T1000 (cell line): ENCODE measurements around the gene DGKH.

Experiments used
- DNase-seq: peaks from one replicate; lab custom pipeline; 2025; ENCODE audit warnings: mixed read lengths; lab: John Stamatoyannopoulos, UW

DGKH gene

DNA sequence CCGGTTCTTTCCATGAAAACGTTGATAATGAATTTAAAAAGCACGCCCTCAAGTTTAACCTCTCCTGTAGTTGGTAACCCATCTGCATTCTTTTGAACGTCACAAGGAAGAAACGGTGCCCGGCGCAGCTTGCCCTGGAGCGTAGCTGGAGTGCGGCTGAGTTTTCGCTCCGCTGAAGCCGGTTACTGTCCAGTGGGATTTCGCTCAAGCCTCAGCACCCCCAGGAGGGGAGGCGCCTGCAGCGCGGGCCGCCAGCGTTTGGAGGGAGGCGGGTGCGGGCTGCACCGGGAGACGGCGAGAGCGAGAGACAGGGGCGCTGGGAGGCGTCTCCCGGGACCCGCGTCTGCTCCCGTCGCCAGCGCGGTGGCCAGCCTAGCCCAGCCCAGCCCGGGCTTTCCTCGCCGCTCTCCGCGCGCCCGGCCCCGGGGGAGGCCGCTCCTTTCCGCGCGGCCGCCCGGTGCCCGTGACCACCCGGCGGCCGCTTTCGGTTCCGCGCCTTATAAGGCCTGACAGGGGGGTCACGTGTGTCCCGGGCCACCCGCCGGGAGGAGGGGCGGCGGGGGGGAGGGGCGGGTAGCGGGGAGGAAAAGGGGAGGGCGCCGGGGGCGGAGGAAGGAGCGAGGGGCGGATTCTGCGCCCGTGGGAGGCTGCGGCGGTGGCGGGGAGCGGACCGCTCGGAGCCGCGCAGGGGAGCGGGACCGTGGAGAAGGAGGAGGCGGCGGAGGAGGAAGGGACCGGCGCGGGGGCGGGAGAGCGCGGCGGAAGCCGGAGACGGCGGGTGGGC, 8.3 kb upstream of the DGKH start:
- peak; percentile 57 for DNase-seq

DNA sequence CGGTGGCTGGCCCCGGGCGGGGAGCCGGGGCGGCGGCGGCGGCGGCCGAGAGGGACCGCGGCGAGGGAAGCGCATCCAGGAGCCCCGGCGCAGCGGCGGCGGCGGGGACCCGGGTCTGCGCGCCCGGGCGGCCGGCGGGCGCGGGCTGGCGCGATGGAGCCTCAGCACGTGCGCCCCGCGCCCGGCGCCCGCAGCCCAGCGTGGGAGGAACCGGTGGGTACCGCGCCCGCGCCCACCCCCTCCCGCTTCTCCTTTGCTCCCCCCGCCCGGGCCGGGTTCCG, 7.8 kb upstream of the DGKH start:
- DNase-seq: no peak

DNA sequence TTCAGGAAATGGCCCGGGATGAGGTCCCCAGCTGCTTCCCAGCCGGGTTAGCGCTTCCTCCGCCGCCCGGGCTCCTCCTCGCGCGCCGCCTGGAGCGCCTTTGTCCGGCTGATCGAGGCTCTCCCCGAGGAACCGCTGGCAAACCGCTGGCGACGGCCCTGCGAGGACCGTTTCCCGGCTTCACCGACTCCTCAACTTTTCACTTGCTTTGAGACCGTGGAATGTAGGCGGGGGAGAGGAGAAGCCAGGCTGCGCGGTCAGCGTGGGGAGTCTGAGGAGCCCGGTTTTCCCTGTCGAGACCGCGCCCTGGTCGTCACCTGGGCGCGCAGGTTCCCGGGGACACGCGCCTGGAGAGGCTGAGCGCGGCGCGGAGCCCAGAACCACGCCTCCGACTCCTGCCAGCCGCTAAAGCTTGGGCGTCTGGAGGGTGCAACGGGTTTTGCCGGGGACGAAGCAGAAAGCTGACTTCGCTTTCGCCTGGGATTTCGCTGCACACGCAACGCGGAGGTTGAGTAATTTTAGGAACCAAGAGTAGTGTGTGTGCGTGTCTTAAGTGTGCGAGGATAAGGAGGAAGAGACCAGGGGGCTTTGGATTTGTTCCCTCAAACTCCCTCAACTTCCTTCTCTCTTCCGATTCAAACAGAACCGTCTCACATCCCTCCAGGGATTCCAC, 7.3 kb upstream of the DGKH start:
- no peak for DNase-seq

DNA sequence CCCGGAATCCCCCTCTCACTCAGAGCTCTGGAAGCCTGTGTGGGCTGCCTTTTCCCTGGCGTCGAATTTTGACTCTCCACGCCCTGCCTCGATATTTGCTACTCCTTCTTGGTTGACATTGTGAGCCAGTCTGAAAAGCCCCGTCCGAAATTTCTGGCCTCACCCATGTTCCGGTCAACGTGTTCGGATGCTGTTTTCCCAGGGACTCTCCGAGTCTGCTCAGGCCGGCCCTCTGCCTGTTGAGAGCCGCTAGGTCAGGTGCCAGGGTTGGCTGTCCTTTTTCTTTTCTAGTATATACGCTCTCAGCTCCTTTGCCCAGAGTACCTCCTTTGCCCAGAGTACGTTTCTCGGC, 6.8 kb upstream of the DGKH start:
- no peak for DNase-seq

DNA sequence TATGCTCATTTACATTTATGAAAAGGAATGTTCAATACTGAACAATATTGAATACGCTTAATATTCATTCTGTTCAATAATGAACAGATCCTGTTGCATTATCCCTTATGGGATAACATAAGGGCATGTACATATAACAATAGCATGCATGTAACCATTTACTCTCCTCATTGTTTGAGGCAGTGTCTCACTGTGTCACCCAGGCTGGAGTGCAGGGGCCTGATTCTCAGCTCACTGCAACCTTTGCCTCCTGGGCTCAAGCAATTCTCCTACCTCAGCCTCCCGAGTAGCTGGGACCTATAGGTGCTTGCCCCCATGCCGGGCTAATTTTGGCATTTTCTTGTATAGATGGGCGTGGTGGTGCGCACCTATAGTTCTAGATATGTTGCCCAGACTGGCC, 4.8 kb upstream of the DGKH start:
- DNase-seq: no peak

DNA sequence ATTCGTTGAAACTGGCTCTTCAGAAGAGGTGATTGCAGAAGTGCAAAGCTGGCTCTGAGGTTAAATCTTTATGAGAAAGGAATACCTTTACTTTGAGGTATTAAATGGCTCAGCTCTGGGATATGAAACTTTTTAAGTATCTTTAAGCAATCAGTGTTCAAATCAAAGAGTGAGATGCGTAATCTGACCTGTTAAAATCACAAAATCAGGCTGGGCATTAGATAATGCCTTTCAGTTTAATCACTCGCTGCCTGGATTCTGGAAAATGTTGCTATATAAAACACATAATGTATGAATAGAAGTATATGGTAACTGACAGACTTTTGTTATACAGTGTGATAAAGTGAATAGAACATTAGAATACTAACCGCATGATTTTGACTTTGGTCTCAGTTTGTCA, 2.0 kb upstream of the DGKH start:
- DNase-seq: no peak

DNA sequence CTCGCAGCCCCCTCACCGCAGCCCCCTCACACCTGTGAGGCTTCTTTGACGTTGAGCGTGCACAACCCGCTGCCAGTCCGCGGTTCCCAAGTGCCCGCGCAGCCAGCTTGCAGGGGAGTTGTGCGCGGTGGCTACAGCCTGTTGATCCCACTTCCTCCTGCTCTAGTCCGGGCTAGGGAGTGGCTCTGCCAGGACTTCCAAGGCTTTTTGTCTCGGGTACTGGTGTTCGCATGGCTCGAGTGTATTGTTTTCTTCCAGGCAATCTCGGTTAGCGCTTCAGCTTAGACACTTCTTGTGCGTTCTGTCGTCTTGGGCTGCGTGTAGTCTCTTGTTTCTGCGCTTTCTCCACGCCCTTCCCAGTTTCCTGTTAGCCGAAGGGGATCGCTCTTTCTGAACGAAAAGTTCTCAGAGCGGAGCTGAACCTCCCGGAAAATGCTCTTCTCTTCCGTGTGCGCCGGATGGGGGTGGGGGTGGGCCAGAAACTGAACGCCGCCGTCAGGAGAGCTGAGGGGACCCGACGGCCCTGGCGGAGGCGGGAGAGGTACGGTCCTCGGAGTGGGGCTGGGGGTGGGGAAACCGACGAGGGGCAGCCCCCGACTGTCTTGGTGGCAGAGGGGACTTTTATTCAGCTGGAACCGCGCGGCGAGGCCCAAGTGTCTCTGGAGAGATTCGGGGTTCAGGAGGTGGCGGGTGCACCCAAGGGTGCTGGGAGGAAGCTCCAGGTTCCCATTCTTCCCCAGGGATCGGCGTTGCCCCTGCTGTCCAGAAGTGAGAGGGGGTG, 697 bp upstream of the DGKH start:
- no peak for DNase-seq

DNA sequence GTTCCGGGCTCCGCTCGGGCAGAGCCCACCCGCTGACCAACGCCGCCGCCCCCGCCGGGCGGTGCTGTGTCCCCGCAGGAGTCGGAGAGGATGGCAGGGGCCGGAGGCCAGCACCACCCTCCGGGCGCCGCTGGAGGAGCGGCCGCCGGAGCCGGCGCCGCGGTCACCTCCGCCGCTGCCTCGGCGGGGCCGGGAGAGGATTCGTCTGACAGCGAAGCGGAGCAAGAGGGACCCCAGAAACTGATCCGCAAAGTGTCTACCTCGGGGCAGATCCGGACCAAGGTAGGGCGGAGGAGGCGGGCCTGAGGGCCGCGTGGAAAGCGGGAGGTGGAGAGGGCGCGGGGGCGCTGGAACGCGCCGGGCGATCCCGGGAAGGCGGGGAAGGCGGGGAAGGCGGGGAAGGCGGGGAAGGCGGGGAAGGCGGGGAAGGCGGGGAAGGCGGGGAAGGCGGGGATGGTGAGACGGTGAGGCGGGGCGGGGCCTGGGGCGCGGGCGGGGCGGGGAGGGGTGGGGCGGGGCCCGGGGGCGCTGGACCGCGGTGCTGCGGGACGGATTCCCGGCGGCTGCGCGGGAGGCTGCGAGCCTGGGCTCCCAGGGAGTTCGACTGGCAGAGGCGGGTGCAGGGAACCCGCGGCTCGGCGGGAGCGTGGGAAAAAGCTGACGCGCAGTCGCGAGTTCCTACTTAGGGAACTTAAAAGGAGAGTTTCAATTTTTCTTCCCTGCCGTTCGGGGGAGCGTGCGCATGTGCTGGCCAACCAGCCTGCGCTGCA, 421 bp downstream of the DGKH start:
- DNase-seq: peak; percentile 43

DNA sequence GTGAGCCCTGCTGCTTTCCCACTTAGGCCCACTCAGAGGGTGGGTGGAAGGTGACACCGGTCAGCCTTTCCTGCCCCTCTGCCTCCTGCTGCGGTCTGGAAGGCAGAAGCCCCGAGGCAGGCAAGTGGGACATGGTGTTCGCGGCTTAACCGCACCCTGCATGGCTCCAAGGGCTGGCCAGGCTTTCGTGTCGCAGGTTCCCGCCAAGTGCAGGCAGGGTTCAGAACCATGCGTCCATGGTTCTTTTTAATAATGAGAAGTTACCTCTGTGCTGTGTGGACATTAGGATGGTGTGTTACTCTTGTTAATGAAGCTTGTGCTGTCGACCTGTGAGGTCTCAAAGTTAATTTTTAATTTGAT, 986 bp downstream of the DGKH start:
- no peak for DNase-seq

DNA sequence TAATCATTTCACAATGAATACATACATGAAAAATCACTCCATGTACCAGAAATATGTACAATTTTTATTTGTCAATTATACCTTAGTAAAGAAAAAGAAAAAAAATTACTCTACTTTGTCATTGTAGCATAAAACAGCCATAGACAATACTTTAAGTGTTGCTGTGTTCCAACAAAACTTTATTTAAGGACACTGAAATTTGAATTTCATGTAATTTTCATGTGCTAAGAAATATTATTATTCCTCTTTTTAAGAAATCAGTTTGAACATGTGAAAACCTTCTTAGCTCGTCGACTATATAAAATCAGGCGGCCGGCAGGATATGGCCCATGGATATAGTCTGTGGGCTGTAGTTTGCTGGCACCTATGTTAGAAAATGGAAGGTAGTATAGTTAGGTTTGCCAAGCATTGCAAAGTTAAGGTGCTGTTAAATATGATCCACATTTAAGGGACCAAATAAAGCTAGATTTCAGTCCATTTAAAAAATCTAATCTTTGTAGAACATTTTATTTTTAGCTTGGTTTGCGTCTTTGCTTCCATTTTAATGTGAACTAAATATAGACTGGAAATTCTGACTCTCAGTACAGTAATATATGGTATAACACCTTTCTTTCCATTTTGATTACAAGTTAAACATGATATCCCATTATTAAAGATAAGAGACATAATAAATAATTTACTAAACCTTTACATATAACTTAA, 6.5 kb downstream of the DGKH start:
- DNase-seq: no peak

DNA sequence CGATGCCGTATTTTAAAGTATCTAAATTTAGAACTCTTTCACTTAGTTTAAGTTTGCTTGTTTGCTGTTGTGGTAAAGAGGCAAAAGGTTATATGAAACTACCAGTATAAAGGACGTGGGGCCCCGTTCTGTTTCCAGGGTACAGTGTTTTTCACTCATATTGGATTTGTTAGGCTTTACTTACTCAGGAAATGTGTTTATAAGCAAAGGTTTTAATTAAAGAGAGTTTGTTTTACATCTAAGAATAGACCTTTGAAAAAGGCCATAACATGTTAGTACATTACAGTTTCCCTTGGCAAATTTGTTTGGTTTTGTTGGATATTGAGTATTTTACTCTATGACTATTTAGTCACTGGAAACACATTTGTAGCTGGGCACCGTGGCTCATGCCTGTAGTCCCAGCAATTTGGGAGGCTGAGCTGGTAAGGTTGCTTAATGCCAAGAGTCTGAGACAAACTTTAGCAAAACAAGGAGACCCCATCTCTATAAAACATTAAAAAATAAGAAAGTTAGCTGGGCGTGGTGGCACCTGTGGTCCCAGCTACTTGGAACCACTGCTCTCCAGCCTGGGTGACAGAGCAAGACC, 7.1 kb downstream of the DGKH start:
- no peak for DNase-seq

DNA sequence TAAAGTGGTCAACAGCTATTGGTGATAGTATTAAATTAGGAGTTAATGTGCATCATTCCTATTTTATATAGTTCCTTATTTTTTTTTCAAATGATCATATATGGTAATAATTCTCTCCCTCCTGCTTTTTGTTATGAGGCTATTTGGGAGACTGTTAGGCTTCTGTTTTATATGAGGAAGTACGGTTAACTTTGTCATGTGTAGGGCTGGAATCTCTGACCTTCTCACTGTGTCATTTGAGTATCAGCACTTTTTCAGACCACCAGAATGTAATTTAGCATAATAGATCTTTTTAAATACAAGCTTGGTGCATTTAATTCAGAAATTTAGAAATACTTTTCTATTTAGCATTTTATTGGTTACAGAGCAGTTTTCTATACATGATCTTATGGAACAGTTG, 7.7 kb downstream of the DGKH start:
- DNase-seq: no peak

DNA sequence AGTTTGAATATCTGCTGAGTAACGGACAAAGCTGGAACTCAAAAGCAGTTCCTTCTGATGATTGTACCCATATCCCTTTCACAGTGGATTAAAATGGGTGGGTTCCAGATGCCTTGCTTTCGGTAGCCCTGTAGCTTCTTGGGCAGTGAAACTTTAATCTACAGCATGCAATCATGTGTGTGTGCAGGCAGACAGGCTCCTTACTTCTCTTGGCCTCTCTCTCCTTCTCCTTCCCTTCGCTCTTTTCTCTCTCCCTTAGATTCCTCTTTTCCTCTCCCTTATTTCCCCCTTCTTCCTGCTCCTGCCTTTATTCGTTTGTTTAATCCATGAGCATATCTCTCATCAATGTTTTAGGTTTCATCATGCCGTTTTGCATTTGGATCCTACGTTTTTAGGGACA, 8.1 kb downstream of the DGKH start:
- no peak for DNase-seq

DNA sequence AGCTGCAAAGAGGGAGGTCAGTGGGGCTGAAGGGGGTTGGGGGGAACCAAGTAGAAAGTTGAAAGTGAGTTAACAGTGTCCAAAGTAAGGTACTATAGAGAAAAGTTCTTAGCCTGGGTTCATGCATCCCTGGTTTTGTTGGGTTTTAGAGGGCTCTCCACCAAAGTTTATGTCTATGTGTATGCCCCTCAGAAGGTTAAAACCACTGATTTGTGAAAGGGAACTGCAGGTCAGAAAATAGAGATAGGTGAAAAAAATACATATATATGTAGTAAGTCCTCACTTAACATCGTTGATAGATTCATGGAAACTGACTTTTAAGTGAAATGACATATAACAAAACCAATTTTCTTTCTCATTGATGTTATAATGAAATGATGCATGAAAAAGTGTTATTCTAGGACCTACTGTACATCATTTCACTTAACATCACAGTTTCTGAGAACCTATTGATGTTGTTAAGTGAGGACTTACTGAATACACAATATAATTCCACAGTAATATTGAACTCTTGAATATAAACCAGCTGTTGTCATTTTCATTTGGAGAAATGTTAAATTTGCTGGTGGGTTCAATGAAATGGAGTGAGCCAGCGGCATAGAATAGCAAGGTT, 9.6 kb downstream of the DGKH start:
- no peak for DNase-seq

DNA sequence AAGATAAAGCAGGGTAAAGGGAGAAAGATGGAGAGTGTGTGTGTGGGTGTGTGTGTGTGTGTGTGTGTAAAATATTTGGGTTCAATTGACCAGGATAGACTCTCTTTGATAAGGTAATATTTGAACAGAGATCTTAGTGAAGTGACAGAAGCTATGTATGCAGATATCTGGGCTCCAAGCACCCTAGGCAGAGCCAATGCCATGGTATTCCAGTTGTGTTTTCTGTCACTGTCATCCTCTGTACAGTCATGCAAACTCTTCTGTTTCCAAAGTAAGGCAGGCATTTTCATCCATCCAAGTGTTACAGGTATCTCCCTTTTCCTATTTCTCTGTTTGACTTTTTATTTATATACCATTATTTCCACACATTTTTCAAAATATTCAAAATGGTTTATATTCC, 13.5 kb downstream of the DGKH start:
- no peak for DNase-seq

DNA sequence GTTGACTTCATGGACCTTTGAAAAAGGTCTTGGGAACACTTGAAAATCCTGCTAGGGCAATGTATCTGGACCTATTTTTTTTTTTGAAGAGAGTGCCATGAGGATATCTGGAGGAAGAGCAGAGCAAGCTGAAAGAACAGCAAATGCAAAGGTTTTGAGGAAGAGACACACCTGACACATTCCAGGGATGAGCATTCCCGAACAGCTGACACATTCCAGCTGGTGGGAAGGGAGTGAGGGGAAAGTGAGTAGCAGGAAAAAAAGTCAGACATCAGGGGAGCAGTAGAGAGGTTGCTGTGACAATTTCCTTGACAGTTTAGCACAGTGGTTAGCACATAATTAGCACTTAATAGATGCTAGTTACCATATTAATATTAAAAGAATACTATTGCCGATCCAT, 14.7 kb downstream of the DGKH start:
- DNase-seq: no peak

DNA sequence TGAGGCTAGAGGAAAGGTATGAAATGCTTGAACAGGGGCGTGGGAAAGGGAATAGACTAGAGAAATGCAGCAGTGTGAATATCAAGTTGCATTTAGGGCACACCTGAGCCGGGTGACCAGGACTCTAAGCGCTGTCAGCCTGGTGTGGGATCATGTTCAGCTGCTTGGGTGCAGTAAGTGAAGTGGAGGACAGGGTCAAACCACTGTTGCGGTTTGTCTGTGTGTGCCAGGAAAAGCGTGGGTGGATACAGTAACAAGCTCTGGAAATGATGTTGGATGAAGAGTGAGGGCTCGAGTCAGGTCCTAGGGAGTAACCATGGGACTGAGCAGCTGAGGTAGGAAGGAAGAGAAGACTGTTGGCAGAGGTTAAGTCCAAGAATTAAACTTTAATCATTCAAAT, 15.8 kb downstream of the DGKH start:
- no peak for DNase-seq

DNA sequence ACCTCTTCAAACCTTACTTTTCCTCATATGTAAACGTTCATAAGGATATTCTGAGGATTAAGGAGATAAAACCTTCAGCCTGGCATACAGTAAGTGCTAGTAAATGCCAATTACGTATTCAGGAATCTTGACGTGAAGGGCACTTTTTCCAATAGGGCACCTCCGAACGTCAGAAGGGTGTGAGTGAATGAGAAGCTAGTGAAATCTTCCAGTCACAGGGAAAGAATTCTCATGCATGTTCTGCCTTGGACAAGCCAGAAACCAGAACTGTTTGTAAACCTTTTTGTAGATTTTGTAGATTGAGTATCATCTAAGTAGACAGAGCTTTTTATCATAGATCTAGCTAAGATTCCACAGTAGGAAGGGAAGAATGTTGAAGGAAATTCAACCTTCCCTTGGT, 16.5 kb downstream of the DGKH start:
- DNase-seq: no peak

DNA sequence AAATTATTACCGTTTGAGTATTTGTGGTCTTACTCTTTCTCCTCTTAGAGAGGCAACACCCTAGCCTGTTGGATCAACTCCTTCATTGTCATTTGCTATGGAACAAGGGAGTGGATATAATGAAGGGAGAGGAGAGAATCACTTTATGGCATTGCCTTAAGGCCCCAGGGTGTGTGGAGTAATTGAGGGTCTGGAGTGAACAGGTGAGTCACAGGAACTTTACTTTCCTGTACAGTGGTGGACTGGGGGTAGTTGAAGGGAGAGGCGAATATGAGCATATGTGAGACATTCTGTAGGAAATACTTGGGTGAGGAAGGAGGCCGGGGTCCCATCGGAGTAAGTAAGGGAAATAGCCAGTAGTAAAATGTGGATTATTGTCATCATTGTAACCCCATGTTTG, 17.0 kb downstream of the DGKH start:
- DNase-seq: no peak

DNA sequence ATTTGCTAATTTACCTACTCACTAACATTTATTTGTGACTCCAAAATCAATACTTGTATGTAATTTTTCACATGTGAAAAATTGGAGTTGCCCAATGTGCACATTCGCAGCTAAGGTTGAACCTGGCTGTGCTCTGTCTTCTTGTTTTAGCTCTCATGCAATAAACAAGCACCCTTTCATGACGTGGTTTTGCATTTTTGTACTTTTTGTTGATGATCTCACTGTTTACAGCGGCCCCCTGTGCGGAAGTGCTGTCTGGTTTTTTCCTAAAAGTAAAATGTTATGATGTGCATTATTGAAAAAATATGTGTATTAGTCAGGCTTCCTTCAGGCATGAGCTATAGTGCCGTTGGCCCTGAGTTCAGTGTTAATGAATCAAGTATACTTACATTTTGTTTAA, 18.1 kb downstream of the DGKH start:
- no peak for DNase-seq

DNA sequence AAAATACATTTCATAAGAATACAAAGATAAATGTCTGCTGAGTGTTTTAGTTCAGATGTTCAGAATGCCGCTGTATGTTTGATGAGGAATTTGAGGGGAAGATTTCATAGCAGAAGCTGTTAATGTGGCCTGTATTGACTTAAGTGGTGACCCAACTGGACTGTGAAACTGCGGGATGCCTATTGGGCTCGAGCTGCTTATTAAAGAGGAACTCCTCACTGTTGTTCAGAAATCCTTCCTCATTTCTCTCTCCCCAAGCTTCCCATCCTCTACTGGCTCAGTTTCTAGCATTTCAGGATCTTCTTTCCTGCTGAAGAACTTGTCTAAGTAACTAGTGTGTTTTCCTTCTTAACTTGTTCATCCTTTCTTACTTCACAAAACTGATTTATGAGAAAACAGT, 20.4 kb downstream of the DGKH start:
- no peak for DNase-seq
